Activated CD8-positive, alpha-beta T cell treated with anti-CD3 and anti-CD28 coated beads, Interleukin-2, amount 10 ng/mL, durations not matched to agents 7 days and 5 days (primary cell): ENCODE data around the gene RGS6. TPM values are rescaled to one million over a fixed set of nuclear protein-coding genes. Genes with fewer than 3 reads are reported as not detected.

ENCODE experiments used
- ATAC-seq: fragments of 150-1000 bp; cut with Tn5 transposase; one replicate; pipeline ENCODE4 v1.10.0; 2021; ENCODE audit warnings: moderate library complexity
- CTCF ChIA-PET: fragments of 350-600 bp; sonication (Branson Sonifier 250); formaldehyde crosslinking; loops from one replicate; lab custom pipeline; 2021; ENCODE audit warnings: antibody characterized with exemption; lab: Charles Lee
- POLR2A ChIA-PET: fragments of 350-600 bp; sonication (Branson Sonifier 250); formaldehyde crosslinking; loops from one replicate; lab custom pipeline; 2021; ENCODE audit warnings: antibody characterized with exemption; lab: Charles Lee
- DNase-seq: peaks from one replicate; pipeline ENCODE4 v3.0.0-alpha.2; 2020
- H3K27ac Mint-ChIP-seq: one replicate; pipeline ENCODE4 v1.8.0; 2021; ENCODE audit warnings: mild to moderate bottlenecking, mixed read lengths
- H3K27me3 Mint-ChIP-seq: one replicate; pipeline ENCODE4 v1.8.0; 2021; ENCODE audit warnings: low read depth, mixed read lengths
- H3K36me3 Mint-ChIP-seq: one replicate; pipeline ENCODE4 v1.8.0; 2021; ENCODE audit warnings: low read depth, mixed read lengths
- H3K4me1 Mint-ChIP-seq: one replicate; pipeline ENCODE4 v1.8.0; 2021; ENCODE audit warnings: low read depth, mixed read lengths
- H3K4me3 Mint-ChIP-seq: one replicate; pipeline ENCODE4 v1.8.0; 2021; ENCODE audit warnings: mild to moderate bottlenecking, mixed read lengths
- H3K9me3 Mint-ChIP-seq: one replicate; pipeline ENCODE4 v1.8.0; 2022; ENCODE audit warnings: mixed read lengths; ENCODE audit not compliant: insufficient read depth
- total RNA-seq, 2 experiments: library from RNA; stranded (reverse); gene quantifications; one replicate each; pipeline ENCODE4 v1.2.3, GENCODE V29; 2021

Gene RGS6
- total RNA-seq, 2 experiments from 2014 or later = 0.16 to 0.47 TPM

- no peak overlapping the region for H3K4me3 Mint-ChIP-seq
- DNase-seq (no peak), ATAC-seq (no peak)
- no peak overlapping the region for H3K27ac Mint-ChIP-seq
- H3K27me3 Mint-ChIP-seq = peaks cover 38% of the 10 kb centered on the region
- ChIA-PET CTCF (no interaction called here), POLR2A (interaction anchor here (0.7 kb wide), 1 partner anchor 8 kb away, joined by 3 read pairs; no protein-coding TSS in a partner anchor)
- no peaks in the 10 kb centered on the region for H3K9me3 Mint-ChIP-seq
- H3K4me1 Mint-ChIP-seq = peaks cover 6% of the 10 kb centered on the region
- no peaks in the 10 kb centered on the region for H3K36me3 Mint-ChIP-seq
Observed at GRCh38 chr14:72605096-72605920, 673.1 kb downstream of the RGS6 start.

DNA sequence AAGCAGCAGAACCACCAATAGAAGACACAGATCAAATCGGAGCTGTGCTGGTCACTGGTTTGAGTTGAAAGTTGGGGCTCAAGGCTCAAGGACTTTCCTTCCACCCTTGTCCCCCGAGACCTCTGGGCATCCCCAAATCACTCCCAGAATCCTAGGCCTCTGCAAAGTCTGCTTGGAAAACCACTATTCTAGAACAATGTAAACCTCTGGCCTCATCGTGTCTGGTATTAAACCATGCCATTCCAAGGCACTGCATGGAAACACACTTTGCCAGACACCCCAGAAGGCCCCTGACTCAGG is 673.6 kb downstream of the RGS6 start:
- ATAC-seq (no peak), DNase-seq (no peak)
- no peaks in the 10 kb centered on the region for H3K9me3 Mint-ChIP-seq
- H3K27ac Mint-ChIP-seq = no peak overlapping the region
- CTCF ChIA-PET = no interaction called here
- H3K36me3 Mint-ChIP-seq = no peaks in the 10 kb centered on the region
- H3K27me3 Mint-ChIP-seq = peaks cover 37% of the 10 kb centered on the region
- POLR2A ChIA-PET = no interaction called here
- no peak overlapping the region for H3K4me3 Mint-ChIP-seq
- peaks cover 2% of the 10 kb centered on the region for H3K4me1 Mint-ChIP-seq

GRCh38 chr14:72606879-72607278 is 674.6 kb downstream of the RGS6 start:
- DNase-seq = no peak
- no peaks in the 10 kb centered on the region for H3K36me3 Mint-ChIP-seq
- ChIA-PET POLR2A (no interaction called here), CTCF (no interaction called here)
- H3K27me3 Mint-ChIP-seq = peaks cover 37% of the 10 kb centered on the region
- no peaks in the 10 kb centered on the region for H3K9me3 Mint-ChIP-seq
- no peak overlapping the region for H3K4me3 Mint-ChIP-seq
- H3K4me1 Mint-ChIP-seq = peaks cover 2% of the 10 kb centered on the region
- no peak overlapping the region for H3K27ac Mint-ChIP-seq
- no peak for ATAC-seq

GRCh38 chr14:72607386-72608130 is 675.3 kb downstream of the RGS6 start:
- DNase-seq = no peak
- H3K36me3 Mint-ChIP-seq = no peaks in the 10 kb centered on the region
- no peak for ATAC-seq
- H3K4me3 Mint-ChIP-seq = no peak overlapping the region
- POLR2A ChIA-PET = no interaction called here
- H3K27me3 Mint-ChIP-seq = peaks cover 40% of the 10 kb centered on the region
- no peak overlapping the region for H3K27ac Mint-ChIP-seq
- H3K4me1 Mint-ChIP-seq = peaks cover 4% of the 10 kb centered on the region
- no peaks in the 10 kb centered on the region for H3K9me3 Mint-ChIP-seq
- CTCF ChIA-PET = no interaction called here

- no peaks in the 10 kb centered on the region for H3K36me3 Mint-ChIP-seq
- peaks cover 38% of the 10 kb centered on the region for H3K27me3 Mint-ChIP-seq
- ATAC-seq (no peak), DNase-seq (no peak)
- no peaks in the 10 kb centered on the region for H3K9me3 Mint-ChIP-seq
- ChIA-PET POLR2A (interaction anchor here (0.7 kb wide), 1 partner anchor 342 kb away, joined by 3 read pairs; no protein-coding TSS in a partner anchor), CTCF (no interaction called here)
- H3K4me1 Mint-ChIP-seq = peaks cover 4% of the 10 kb centered on the region
- H3K4me3 Mint-ChIP-seq = no peak overlapping the region
- H3K27ac Mint-ChIP-seq = no peak overlapping the region
Observed at GRCh38 chr14:72608391-72609204, 676.4 kb downstream of the RGS6 start.

GRCh38 chr14:72609205-72609916 is 677.1 kb downstream of the RGS6 start:
- POLR2A ChIA-PET = no interaction called here
- DNase-seq (no peak), ATAC-seq (no peak)
- peaks cover 4% of the 10 kb centered on the region for H3K4me1 Mint-ChIP-seq
- no peaks in the 10 kb centered on the region for H3K36me3 Mint-ChIP-seq
- peaks cover 34% of the 10 kb centered on the region for H3K27me3 Mint-ChIP-seq
- H3K27ac Mint-ChIP-seq = no peak overlapping the region
- H3K9me3 Mint-ChIP-seq = no peaks in the 10 kb centered on the region
- CTCF ChIA-PET = no interaction called here
- H3K4me3 Mint-ChIP-seq = no peak overlapping the region

DNA sequence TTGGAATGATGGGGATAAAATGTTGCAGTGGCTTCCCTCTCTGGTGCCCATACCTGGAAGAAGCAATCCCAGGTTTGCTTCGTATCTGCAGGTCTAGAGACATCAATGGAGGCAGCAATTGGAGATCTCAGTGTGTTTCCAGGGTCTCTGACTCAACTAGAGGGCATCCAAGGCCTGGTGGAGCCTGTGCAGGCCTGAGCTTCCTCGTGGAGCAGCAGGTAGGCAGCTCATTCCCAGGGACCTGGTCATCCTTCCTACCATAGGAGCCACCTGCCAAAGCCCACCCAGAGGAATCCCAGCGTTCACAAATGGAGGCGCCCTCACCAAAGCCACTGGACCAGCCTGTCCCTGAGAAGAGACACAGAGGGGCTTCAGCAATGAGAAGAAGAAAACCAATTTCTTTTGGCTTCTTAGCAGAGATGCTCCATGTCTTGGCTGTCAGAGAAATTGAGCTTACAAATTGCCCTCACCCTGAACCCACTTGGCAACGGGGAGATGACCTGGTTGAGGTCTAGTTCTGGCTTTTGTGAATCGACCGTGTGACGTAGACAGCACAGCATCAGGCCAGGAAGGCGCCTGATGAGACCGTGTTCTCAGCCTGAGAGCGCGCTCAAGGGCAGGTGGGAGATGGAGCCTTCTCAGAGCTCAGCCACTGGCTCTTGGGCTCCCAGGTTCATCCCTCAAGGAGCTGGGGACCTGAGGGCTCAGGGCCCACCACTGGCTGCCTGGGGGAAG is 678.0 kb downstream of the RGS6 start:
- Mint-ChIP-seq H3K27ac (no peak overlapping the region), H3K4me3 (no peak overlapping the region), H3K27me3 (peaks cover 31% of the 10 kb centered on the region), H3K9me3 (no peaks in the 10 kb centered on the region), H3K4me1 (peaks cover 4% of the 10 kb centered on the region), H3K36me3 (no peaks in the 10 kb centered on the region)
- ChIA-PET CTCF (no interaction called here), POLR2A (no interaction called here)
- ATAC-seq (no peak), DNase-seq (no peak)

GRCh38 chr14:72610831-72611200 is 678.6 kb downstream of the RGS6 start:
- no peak for DNase-seq
- H3K9me3 Mint-ChIP-seq = no peaks in the 10 kb centered on the region
- H3K4me1 Mint-ChIP-seq = peaks cover 6% of the 10 kb centered on the region
- H3K27me3 Mint-ChIP-seq = peaks cover 32% of the 10 kb centered on the region
- H3K36me3 Mint-ChIP-seq = no peaks in the 10 kb centered on the region
- ChIA-PET CTCF (no interaction called here), POLR2A (interaction anchor here (0.6 kb wide), 1 partner anchor 1165 kb away, joined by 3 read pairs; no protein-coding TSS in a partner anchor)
- no peak overlapping the region for H3K4me3 Mint-ChIP-seq
- H3K27ac Mint-ChIP-seq = no peak overlapping the region
- ATAC-seq = no peak

- DNase-seq (peak; percentile 12), ATAC-seq (no peak)
- ChIA-PET CTCF (no interaction called here), POLR2A (interaction anchor here (0.6 kb wide), 1 partner anchor 1165 kb away, joined by 3 read pairs; no protein-coding TSS in a partner anchor)
- Mint-ChIP-seq H3K4me1 (peaks cover 10% of the 10 kb centered on the region), H3K27me3 (peaks cover 35% of the 10 kb centered on the region), H3K36me3 (no peaks in the 10 kb centered on the region), H3K4me3 (no peak overlapping the region), H3K27ac (no peak overlapping the region), H3K9me3 (no peaks in the 10 kb centered on the region)
Observed at GRCh38 chr14:72611506-72611905, 679.3 kb downstream of the RGS6 start.

DNA sequence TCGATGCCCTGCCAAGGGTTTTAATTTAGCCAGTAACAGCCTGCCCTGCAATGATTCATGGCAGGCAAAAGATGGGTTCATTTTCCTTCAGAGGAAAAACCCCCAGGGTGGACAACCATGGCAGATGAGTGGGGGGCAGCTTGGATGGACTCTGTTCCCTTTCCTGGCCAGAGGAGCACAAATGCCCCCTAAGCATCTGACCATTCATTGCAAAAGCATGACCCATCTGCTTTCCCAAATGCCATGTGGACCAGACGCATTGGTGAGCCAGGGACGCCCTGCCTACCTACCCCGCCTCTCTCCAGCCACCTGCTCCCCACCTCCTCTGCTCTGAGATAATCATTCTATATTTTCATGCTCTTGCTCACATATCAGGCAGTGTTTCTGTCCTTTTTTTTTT is 679.8 kb downstream of the RGS6 start:
- DNase-seq (no peak), ATAC-seq (no peak)
- no peak overlapping the region for H3K4me3 Mint-ChIP-seq
- H3K27ac Mint-ChIP-seq = no peak overlapping the region
- peaks cover 10% of the 10 kb centered on the region for H3K4me1 Mint-ChIP-seq
- no peaks in the 10 kb centered on the region for H3K36me3 Mint-ChIP-seq
- H3K9me3 Mint-ChIP-seq = no peaks in the 10 kb centered on the region
- ChIA-PET CTCF (no interaction called here), POLR2A (no interaction called here)
- H3K27me3 Mint-ChIP-seq = peaks cover 32% of the 10 kb centered on the region
